Middle frontal gyrus (tissue), 1 donor: ENCODE measurements around the gene LAMC1.
"Not testable (repeated sequence)": the region's sequence is repeated elsewhere in the genome, so short reads cannot be mapped to it uniquely, and the experiment has no call there.

Experiments used
- DNase-seq: peaks from one replicate; pipeline ENCODE4 v3.0.0-alpha.2; 2015; ENCODE audit warnings: low spot score; ENCODE audit errors: extremely low spot score

LAMC1 gene

DNA sequence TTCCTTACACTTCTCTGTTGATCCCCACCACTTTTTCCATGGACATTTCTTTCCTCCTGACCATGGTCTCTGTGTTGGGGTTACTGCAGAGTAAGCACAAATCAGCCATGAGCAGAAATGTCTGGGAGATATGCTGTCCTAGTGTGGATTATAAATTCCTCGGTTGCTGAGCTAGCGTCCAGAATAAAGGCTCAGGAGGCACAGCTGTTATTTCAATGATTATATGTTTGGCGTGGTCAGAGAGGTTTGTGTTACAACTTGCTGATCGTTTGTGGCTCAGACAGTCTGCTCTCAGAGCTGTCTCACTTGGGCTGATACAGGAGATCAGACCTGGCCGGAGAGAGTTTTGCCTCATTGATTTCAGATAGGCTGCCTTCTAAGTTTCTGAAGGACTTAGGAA lies 125.4 kb downstream of the LAMC1 start:
- no peak for DNase-seq

DNA sequence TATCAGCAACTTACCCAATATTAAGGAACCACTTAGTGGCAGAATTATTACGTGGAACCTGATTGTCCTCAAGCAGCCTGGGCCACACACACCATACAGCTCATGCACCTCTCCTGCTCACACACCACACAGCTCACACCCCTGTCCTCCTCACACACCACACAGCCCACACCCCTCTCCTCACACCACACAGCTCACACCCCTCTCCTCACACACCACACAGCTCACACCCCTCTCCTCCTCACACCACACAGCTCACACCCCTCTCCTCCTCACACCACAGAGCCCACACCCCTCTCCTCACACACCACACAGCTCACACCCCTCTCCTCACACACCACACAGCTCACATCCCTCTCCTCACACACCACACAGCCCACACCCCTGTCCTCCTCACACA lies 126.1 kb downstream of the LAMC1 start:
- DNase-seq: no peak

DNA sequence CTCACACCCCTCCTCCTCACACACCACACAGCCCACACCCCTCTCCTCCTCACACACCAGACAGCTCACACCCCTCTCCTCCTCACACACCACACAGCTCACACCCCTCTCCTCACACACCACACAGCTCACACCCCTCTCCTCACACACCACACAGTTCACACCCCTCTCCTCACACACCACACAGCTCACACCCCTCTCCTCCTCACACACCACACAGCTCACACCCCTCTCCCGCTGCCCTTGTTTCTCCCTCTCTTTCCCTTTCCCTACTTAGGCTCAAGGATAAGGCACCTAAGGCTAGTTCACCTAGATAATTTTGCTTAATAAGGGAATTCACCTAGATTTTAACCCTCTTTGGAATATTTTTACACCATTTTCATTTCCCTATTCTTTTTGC lies 126.8 kb downstream of the LAMC1 start:
- DNase-seq: not testable (repeated sequence)

DNA sequence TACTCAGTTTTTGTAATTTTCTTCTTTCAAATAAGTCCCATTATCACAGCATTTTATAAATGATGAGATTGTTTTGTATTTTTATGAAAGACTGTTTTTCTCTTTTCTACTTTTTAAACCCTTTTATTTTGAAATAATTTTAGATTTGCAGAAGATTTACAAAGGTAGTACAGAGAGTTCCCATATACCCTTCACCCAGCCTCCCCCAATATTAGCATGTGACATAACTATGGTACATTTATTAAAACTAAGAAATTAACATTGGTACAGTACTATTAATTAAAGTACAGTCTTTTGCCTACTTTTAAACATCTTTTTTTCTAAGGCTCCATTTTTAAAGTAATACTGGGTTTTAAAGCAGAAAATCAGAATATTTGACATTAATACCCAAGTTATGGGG lies 127.2 kb downstream of the LAMC1 start:
- no peak for DNase-seq

DNA sequence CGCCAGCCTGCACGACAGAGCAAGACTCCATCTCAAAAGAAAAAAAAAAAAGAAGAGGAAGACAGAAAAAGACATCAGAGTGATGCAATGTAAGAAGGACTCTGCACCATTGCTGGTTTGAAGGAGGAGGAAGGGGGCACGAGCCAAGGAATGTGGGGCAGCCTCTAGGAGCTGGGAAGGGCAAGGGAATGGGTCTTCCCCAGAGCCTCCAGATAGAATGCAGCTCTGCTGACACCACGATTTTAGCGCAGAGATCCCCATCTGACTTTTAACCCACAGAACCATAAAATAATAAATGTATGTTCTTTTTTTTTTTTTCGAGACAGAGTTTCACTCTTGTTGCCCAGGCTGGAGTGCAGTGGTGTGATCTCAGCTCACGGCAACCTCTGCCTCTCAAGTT lies 129.0 kb downstream of the LAMC1 start:
- no peak for DNase-seq

DNA sequence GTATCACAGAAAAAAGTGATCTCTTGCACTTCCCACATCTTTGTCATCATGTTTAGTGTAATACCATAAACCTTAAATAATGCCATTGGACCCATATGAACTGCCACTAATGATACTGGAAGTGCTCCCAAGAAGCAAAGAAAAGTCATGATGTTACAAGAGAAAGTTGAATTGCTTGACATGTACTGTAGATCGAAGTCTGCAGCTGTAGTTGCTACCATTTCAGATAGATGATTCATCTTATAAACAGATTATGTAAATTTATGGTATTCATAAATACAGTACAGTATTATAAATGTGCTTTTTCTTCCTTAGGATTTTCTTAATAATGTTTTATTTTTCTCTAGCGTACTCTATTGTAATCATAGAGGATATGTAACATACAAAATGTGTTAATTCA lies 132.7 kb downstream of the LAMC1 start:
- no peak for DNase-seq

DNA sequence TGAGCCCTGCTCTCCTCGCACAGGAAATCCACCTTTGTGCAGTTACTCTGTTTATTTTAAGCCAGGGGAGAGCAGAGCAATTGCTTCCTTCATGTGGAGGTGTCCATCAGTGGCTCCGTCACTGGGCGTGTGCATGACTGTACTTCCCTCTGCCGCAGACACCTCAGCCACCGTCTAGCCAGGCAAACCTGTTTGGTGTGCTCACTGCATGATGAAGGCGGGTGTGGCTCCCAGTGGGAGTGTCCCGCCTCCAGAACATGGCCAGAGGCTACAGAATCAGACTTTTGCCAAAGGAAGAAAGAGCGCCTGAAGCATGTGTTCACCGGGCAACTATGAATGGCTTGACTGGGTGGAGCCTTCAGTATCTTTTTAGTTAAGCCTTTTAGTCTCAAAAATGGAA lies 136.7 kb downstream of the LAMC1 start:
- no peak for DNase-seq

DNA sequence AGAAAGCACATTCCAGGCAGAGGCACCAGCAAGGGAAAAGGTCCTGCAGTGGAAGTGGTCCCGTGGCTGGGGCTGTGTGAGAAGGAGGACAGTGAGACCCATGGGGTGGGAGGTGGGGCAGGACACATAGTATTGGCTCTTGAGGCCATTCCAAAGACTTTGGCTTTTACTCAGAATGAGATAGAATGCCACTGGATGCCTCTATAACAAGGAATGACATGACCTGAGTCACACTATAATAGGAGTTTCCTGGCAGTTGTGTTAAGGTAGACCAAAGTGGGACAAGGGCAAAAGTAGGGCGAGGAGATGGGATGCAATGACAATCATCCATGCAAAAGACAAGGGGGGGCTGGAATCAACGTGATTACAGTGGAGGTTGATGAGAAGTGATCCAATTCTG lies 138.2 kb downstream of the LAMC1 start:
- no peak for DNase-seq

DNA sequence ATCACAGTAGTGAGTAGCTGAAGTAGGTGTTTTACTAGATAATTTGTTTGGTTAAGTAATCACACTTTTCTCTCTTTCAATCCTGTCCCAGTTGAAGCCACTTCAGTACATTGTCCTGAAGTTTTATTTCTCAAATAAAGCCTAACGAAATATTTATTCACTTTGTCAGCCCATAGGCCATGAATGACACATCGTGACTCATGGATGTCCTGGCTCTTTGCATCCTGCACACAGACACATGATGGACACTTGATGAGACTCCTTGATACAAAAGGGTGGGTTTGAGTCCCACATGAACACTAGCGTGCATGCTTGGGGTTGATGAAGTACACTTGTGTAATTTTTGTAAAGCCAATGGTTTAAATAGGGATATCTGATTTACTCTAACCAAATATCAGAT lies 140.1 kb downstream of the LAMC1 start:
- no peak for DNase-seq

DNA sequence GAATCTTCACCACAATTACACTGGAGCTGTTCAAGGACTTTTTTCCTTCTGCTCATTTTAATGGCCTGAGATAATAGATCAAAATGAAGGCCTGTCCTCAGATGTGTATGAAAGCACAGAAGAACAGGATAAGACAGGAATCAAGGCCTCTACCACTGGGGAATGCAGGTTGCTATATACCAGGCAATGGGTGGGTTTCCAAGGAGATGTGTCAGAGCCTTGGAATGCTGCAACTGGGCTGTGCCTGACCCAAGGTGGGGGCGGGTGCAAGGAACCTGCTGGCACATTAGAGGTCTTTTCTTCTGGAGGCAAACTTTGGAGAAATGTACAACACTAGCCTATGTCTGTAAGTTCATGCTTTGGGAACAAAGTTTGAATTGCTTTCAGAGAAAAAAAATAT lies 141.1 kb downstream of the LAMC1 start:
- no peak for DNase-seq

DNA sequence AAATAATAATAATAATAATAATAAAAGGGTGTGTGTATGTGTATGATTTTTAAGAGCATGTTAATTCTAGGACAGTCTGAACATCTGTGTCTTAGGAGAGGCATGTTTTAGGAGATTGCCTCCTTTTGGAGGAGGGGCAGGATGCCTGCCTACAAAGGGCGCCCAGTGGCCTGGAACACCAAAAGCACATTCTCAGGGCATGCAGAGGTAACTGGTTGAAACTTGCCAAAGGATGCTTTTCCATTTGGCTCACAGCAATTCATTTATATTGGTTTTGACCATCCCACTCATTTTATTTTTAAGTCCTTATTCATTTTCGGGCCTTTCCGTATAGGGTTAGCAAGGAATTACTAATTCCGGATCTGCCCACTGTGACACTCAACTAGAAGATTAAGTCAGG lies 141.7 kb downstream of the LAMC1 start:
- DNase-seq: no peak

DNA sequence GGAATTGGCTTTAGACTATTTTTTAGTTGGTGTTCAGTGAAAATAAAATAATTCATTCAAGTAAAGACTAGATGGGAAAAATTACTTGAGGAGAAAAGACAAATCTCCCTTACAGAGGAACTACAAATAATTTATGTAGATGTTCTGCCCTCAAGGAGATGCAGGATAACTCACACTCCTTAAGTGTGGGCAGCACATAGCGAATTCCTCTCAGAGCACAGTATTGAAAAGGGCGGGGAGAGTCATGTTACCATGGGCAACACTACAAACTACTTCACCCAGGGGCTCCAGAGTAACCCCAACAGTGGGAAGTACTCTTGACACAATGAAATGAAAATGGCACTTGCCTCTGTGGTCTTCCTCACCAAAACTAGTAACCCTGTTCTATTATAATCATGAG lies 142.2 kb downstream of the LAMC1 start:
- no peak for DNase-seq

DNA sequence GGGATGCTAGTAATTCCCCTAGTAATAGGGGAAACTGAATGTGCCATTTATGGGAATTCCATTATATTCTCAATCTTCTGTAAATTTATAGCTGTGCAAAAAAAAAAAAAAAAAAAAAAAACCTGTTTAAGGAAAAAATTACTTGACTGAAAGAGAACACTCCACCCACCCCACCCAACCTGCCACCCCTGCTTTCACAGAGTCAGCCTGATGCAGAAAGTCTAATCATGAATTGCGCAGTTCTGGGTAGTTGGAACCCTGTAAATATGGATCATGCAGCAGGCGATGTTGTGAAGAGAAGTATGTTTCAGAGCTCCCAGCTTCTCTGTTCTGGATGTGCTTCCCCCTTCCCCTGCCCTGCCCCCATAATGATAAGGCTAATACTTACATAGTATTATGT lies 143.2 kb downstream of the LAMC1 start:
- DNase-seq: no peak

DNA sequence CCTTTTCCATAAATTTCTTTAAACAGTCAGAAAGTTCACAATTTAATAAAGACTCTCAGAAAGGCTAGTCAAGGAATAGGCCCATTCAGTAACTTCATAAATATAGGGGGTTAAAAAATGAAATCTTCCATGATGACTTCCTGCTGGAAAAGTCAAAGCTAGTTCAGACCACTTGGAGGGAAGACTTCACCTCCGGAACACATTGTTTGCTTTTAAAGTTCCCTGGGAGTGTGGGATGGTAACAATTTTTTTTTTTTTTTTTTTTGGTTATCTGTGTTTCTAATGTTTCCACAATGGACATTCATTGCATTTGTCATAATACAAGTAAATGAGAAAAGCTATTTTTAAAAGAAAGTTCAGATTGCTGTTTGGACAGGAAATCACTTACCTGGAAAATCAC lies 144.5 kb downstream of the LAMC1 start:
- DNase-seq: no peak

DNA sequence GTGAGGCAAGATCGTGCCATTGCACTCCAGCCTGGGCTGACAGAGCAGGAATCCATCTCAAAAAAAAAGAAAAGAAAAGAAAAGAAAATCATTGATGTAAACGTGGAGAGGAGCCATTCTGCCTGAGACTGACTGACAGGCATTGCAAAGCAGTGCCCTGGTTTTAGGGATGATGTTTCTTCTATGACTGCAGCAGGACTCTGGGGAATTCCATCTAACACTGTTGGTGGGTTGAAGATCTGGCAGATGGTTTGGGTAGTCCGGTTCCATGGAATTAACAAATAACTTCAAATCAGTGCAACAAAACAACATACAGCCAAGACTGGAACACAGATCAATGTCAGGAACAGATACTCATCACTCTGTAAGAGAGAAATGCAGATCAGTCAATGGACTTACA lies 145.1 kb downstream of the LAMC1 start:
- no peak for DNase-seq

DNA sequence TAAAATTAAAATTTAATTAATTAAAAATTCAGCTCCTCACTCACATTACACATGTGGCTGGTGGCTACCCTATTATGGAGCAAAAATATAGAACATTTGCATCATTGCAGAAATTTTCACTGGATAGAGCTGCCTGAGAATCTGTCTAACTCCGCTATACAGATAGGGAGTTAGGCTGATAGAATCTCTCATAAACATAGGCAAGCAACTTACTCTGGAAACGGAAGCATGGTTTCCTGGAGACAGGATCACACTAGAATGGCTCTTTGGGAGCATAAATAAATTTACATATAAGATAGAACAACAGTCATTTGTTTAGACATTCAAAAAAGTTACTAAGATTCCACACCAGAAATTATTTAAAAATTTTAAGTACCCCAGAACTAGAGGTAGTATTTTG lies 150.6 kb downstream of the LAMC1 start:
- DNase-seq: no peak

DNA sequence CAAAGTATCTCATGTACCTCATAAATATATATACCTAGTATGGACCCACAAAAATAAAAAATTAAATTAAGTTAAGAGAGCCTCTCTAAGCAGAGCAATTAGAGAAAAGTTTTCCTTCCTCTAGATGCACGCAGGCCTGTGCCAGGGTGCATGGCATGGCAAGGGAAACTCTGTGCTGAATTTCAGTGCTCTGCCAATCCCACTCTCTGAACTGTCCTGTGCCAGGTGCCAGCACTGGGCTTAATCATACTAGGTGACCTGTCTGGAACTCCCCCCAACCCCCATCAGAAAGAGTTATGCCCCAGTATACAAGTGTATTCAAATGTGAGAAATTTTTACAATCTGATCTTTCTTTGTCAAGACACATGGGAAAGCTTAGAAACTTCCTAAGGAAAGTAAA lies 152.4 kb downstream of the LAMC1 start:
- DNase-seq: no peak

DNA sequence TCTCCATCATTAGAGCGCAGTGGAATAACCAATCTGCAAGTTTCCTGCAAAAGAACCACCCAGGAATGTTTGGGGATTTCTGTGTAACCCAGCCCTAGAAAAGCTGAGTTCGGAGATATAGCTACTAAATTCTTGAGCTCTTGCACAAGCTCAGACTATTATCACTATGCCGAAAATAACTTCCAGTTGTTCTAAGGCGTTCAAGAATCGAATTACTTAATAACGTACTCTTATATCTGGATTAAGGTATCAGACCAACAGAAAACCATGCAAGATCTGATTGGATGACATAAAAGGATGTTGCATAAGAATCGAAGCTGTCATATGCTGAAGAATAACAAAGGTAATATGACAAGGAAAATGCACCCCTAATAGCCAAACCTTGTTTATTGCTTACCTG lies 155.3 kb downstream of the LAMC1 start:
- DNase-seq: no peak

DNA sequence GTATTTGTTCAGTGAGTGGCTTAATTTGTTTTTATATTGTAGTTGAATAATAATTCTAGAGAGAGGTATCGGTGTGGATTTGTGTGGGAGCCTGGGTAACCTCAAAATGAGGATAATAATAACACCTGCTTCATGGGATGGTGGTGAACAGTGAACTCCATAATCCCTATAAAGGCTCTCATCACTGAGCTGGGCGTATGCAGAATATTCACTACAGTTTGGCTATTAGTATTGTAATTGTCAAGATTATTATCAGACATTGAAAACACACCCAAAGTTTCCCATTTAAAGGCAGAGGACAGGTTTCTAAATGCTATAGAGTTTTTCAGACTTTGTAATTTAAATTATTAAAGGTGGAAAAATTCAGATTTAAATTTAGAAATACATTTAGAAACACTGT lies 155.8 kb downstream of the LAMC1 start:
- no peak for DNase-seq

DNA sequence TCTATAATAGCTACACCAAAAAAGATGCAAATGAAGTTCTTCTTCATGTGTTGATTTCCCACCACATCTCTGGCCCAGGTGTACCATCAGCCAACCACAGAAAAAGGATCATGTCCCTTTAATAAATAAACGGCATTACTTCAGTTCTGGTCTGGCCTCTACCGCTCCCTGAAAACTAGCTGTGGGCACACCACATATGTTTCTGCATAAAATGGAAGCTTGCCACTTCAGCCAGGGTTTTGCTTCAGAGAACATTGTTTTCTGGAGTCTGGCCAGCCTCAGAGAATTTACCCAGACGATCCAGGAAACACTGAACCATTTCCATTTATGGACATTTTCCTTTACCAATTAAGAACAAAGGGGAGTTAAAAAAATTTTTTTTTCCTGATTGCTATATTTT lies 157.0 kb downstream of the LAMC1 start:
- DNase-seq: no peak

DNA sequence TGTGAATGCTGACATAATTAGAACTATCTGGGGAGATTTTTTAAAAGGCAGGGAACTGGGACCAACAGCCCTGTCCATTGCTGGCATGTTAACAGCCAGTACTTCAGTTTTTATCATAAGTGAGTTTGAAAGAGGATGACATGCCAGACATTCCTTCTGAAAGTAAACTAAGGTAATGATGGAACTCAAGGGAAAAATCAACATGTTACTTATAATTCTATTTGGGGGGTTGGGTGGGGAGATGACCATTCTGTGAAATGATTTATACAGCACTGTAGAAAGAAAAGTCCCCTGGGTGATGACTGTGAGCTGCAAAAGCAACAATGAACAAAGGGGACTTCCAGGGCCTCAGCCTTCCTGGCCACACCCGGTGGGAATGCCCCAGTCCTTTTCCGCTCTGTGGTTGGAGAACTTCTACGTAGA lies 157.4 kb downstream of the LAMC1 start:
- DNase-seq: no peak

DNA sequence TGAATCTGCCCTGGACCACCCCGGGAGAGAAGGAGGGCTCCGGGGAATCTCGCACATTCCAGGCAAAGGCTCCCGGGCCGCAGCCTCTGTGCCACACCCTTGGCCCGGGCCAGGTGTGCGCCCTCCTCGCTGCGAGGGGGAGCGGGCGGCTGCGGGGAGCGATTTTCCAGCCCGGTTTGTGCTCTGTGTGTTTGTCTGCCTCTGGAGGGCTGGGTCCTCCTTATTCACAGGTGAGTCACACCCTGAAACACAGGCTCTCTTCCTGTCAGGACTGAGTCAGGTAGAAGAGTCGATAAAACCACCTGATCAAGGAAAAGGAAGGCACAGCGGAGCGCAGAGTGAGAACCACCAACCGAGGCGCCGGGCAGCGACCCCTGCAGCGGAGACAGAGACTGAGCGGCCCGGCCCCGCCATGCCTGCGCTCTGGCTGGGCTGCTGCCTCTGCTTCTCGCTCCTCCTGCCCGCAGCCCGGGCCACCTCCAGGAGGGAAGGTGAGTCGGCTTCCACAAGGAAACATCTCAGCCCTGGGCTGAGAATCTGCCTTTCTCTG lies 162.8 kb downstream of the LAMC1 start, which contains the start of gene LAMC2:
TSS of gene LAMC2 (plus strand) at position 324 of the 550 bp plus-strand sequence. CDS start at position 413, 89 bp downstream.
- DNase-seq: no peak

DNA sequence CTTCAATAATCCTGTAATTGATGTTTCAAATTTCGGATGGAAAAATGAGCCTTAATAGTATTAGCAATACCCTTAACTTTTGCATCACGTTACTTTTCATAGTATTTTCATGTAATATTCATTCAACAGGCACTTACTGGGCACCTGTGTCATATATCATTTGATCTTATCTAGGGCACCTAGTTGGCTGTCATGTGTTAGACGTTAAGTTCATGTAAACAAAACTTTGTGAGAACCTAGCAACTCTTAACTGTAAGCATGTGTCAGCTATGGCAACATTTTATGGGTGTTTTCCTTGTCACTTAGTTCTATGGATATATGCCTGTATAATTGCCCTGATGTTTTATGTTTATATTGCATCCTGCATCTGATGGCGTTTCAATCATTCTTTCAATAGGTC lies 163.6 kb downstream of the LAMC1 start:
- no peak for DNase-seq

DNA sequence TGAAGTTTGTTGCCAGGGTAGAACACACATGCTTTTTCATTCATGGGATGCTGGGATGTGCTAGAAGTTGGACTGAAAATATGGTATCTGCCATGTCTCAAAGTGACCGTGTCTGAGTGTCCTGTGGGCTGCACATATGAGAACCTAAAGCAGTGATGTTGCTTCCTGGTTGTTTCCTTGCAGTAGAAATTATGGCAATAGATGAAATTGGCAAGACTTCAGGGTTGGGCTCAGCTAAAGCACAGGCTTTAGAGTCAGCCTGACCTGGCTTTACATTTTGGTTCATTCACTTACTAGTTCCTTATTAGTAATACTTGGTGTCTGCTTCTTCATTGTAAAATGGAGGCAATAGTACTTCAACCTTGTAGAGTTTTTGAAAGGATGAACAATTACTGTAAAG lies 165.0 kb downstream of the LAMC1 start:
- no peak for DNase-seq
